GM23338 (cell line): ENCODE results near the gene CDK5RAP2. TPM values are rescaled to one million over a fixed set of nuclear protein-coding genes. Genes with fewer than 3 reads are reported as not detected.

ENCODE experiments used
- ATAC-seq: fragments of 200-7000 bp; cut with Tn5 transposase; 3 replicates; pipeline ENCODE4 v1.9.1; 2020
- DNase-seq: peaks from one replicate; pipeline ENCODE4 v3.0.0-alpha.2; 2015; ENCODE audit warnings: low spot score
- H2AFZ ChIP-seq: fragments of 200-600 bp; sonication (generic); 2 replicates; pipeline ENCODE4 v1.8.0; 2016; ENCODE audit warnings: antibody characterized with exemption, mild to moderate bottlenecking, moderate library complexity
- H3F3A ChIP-seq: fragments of 200-600 bp; sonication (generic); replicated peaks from 2 replicates; pipeline ENCODE4 v1.8.0; 2017; ENCODE audit warnings: antibody characterized with exemption, mixed run types, low read depth
- H3K27ac ChIP-seq: fragments of 200-600 bp; sonication (generic); 2 replicates; pipeline ENCODE4 v1.6.1; 2016; ENCODE audit warnings: low read depth
- H3K27me3 ChIP-seq: fragments of 200-600 bp; sonication (generic); 2 replicates; pipeline ENCODE4 v1.8.0; 2016; ENCODE audit warnings: mild to moderate bottlenecking, mixed run types, moderate library complexity; ENCODE audit not compliant: insufficient read depth
- H3K36me3 ChIP-seq: fragments of 200-600 bp; sonication (generic); 2 replicates; pipeline ENCODE4 v1.8.0; 2016; ENCODE audit warnings: mild to moderate bottlenecking; ENCODE audit not compliant: insufficient read depth
- H3K4me1 ChIP-seq: fragments of 200-600 bp; sonication (generic); 2 replicates; pipeline ENCODE4 v1.8.0; 2016; ENCODE audit warnings: mild to moderate bottlenecking, moderate library complexity; ENCODE audit not compliant: insufficient read depth
- H3K4me2 ChIP-seq: fragments of 200-600 bp; sonication (generic); 2 replicates; pipeline ENCODE4 v1.7.1; 2017; ENCODE audit warnings: mixed run types
- H3K4me3 ChIP-seq: fragments of 200-600 bp; sonication (generic); 2 replicates; pipeline ENCODE4 v1.6.1; 2016; ENCODE audit warnings: mixed run types
- H3K79me2 ChIP-seq: fragments of 200-600 bp; sonication (generic); replicated peaks from 2 replicates; pipeline ENCODE4 v1.8.0; 2017; ENCODE audit warnings: mild to moderate bottlenecking; ENCODE audit not compliant: insufficient read depth
- H3K9me2 ChIP-seq: fragments of 200-600 bp; sonication (generic); 2 replicates; pipeline ENCODE4 v1.8.0; 2017; ENCODE audit not compliant: insufficient read depth
- H4K20me1 ChIP-seq: fragments of 200-600 bp; sonication (generic); replicated peaks from 2 replicates; pipeline ENCODE4 v1.8.0; 2017; ENCODE audit warnings: mild to moderate bottlenecking; ENCODE audit not compliant: insufficient read depth
- H3K27ac Mint-ChIP-seq: 2 replicates; pipeline ENCODE4 v1.8.0; 2020; ENCODE audit warnings: inconsistent platforms, mild to moderate bottlenecking, moderate library complexity, mixed read lengths
- H3K27me3 Mint-ChIP-seq: 3 replicates; pipeline ENCODE4 v1.8.0; 2022; ENCODE audit warnings: low read depth, mild to moderate bottlenecking, moderate library complexity, mixed read lengths, inconsistent platforms; ENCODE audit not compliant: insufficient read depth, poor library complexity
- H3K36me3 Mint-ChIP-seq: 3 replicates; pipeline ENCODE4 v1.8.0; 2021; ENCODE audit warnings: low read depth, mild to moderate bottlenecking, inconsistent platforms, moderate library complexity, mixed read lengths
- H3K4me1 Mint-ChIP-seq: 3 replicates; pipeline ENCODE4 v1.8.0; 2020; ENCODE audit warnings: mild to moderate bottlenecking, inconsistent platforms, mixed read lengths
- H3K4me3 Mint-ChIP-seq: 3 replicates; pipeline ENCODE4 v1.8.0; 2021; ENCODE audit warnings: moderate library complexity, mild to moderate bottlenecking, inconsistent platforms, mixed read lengths
- H3K9me3 Mint-ChIP-seq: 3 replicates; pipeline ENCODE4 v1.8.0; 2020; ENCODE audit warnings: moderate library complexity, mild to moderate bottlenecking, inconsistent platforms, mixed read lengths
- CTCF ChIP-seq, 2 experiments: fragments of 200-600 bp in 1 of 2; sonication (generic) in 1 of 2; conservative IDR thresholded peaks; 2 replicates each; pipeline versions ENCODE4 v1.5.1 to v1.6.1; 2016 to 2017; ENCODE audit warnings: antibody characterized with exemption in 2 of 2, low read depth in 2 of 2, mild to moderate bottlenecking in 2 of 2, moderate library complexity in 1 of 2
- ETS1 ChIP-seq: IDR thresholded peaks from 2 replicates; pipeline ENCODE4 v1.6.1; 2016; ENCODE audit warnings: antibody characterized with exemption
- NANOG ChIP-seq: IDR thresholded peaks from 2 replicates; pipeline ENCODE4 v1.6.1; 2016; ENCODE audit warnings: antibody characterized with exemption, borderline replicate concordance
- STAT1 ChIP-seq: IDR thresholded peaks from one replicate; pipeline ENCODE4 v1.6.1; 2016; ENCODE audit warnings: antibody characterized with exemption; ENCODE audit not compliant: unreplicated experiment
- ZNF462 ChIP-seq: fragments of 250-450 bp; sonication (Bioruptor Pico); IDR thresholded peaks from 2 replicates; pipeline ENCODE4 v1.5.0; 2020; ENCODE audit warnings: mild to moderate bottlenecking, moderate library complexity
- polyA plus RNA-seq: library from polyadenylated mRNA; unstranded; fragments of >200 nt; fragmentation: Nextera tagmentation; extraction: Ambion mirVana; gene quantifications from 2 replicates; pipeline ENCODE4 v1.2.1, GENCODE V29; 2016
- total RNA-seq: library from RNA; depleted of rRNA; stranded (reverse); fragments of >200 nt; shearing (Covaris generic); gene quantifications from 2 replicates; pipeline ENCODE4 v1.2.3, GENCODE V29; 2014

Gene CDK5RAP2
- total and polyA plus RNA-seq, 2 experiments from 2014 or later: 50.7 to 65.7 TPM

- Histone ChIP-seq H3K4me1 (no peaks in the 10 kb centered on the region), H3K79me2 (no peaks in the 10 kb centered on the region; the same call in 1 of the 2 replicates), H4K20me1 (peaks cover 4% of the 10 kb centered on the region; the same call in 1 of the 2 replicates), H3K4me3 (no peak overlapping the region), H2AFZ (no peak overlapping the region), H3F3A (no peaks in the 10 kb centered on the region), H3K36me3 (0 out of 2 replicates have a peak, but pooled peaks cover 7% of the 10 kb centered on the region), H3K27ac (no peak overlapping the region), H3K27me3 (no peaks in the 10 kb centered on the region), H3K4me2 (no peak overlapping the region), H3K9me2 (no peaks in the 10 kb centered on the region)
- DNase-seq: peak; percentile 12
- ATAC-seq: peak; percentile 41; the same call in 2 of the 3 replicates
- no peak overlapping the region for H3K27ac Mint-ChIP-seq
- H3K9me3 Mint-ChIP-seq: peaks cover 5% of the 10 kb centered on the region; the same call in 2 of the 3 replicates
- peaks cover 39% of the 10 kb centered on the region for H3K36me3 Mint-ChIP-seq
- H3K4me3 Mint-ChIP-seq: no peak overlapping the region
- peaks cover 3% of the 10 kb centered on the region for H3K27me3 Mint-ChIP-seq
- TF ChIP-seq NANOG (no peak), STAT1 (no peak), CTCF (conservative IDR thresholded peaks at IDR 0.05; ENCODE audit: low read depth in 2 of 2) (peak; percentile 37 to 63), ZNF462 (CRISPR knock-in tag) (no peak), ETS1 (no peak)
- H3K4me1 Mint-ChIP-seq: 0 out of 3 replicates have a peak, but pooled peaks cover 6% of the 10 kb centered on the region
These were observed 74.8 kb downstream of the CDK5RAP2 start for GRCh38 chr9:120505186-120505585.
